Muscle layer of colon (tissue), 2 donors: ENCODE results near the gene LAPTM4A.

Experiments used
- H3K27ac ChIP-seq: one replicate; pipeline ENCODE4 v1.7.0; 2013; ENCODE audit warnings: low read depth, mild to moderate bottlenecking, low read length, moderate library complexity
- H3K27me3 ChIP-seq, 2 donors: one replicate each; pipeline ENCODE4 v1.7.0; 2013; ENCODE audit warnings: low read length in 2 of 2, mild to moderate bottlenecking in 2 of 2; ENCODE audit not compliant: insufficient read depth in 2 of 2, control insufficient read depth in 1 of 2
- H3K36me3 ChIP-seq: one replicate; pipeline ENCODE4 v1.7.0; 2013; ENCODE audit warnings: mild to moderate bottlenecking, low read length; ENCODE audit not compliant: insufficient read depth
- H3K4me1 ChIP-seq: one replicate; pipeline ENCODE4 v1.7.0; 2013; ENCODE audit warnings: mild to moderate bottlenecking, low read length; ENCODE audit not compliant: insufficient read depth
- H3K4me3 ChIP-seq, 2 donors: one replicate each; pipeline ENCODE4 v1.7.0; 2013; ENCODE audit warnings: low read length in 2 of 2, low read depth in 1 of 2, mild to moderate bottlenecking in 1 of 2, moderate library complexity in 1 of 2
- H3K9ac ChIP-seq: one replicate; pipeline ENCODE4 v1.7.0; 2013; ENCODE audit warnings: low read length
- H3K9me3 ChIP-seq: one replicate; pipeline ENCODE4 v1.7.0; 2013; ENCODE audit warnings: mild to moderate bottlenecking, low read length
- donor health status: abdominal sarcoma.
- donor health status: Adenocarcinoma of cecum.

Gene LAPTM4A

DNA sequence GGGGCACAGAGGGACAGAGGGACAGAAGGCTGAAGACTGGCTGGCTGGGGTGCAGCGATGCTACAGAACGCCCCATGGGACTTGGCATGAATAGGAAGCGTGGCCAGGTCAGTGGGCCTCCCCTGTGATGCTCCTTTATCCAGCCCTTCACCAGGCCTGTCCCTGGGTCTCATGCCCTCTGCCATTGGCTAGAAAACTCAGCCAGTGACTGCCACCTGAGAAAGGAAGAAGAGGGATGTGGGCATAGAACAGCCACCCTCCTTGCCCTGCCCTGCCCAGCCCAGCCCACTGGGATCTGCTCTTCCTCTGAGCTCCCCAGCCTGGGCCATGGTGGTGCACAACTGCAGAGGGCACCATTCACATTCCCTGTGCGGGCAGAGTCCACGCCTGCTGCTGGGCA is 10.5 kb upstream of the LAPTM4A start:
- H3K36me3 ChIP-seq = no peaks in the 10 kb centered on the region
- peaks cover 22% of the 10 kb centered on the region for H3K4me1 ChIP-seq
- peak overlapping the region; percentile 35 for H3K27ac ChIP-seq
- H3K9ac ChIP-seq = no peak overlapping the region
- H3K27me3 ChIP-seq = no peaks in the 10 kb centered on the region
- no peaks in the 10 kb centered on the region for H3K9me3 ChIP-seq
- H3K4me3 ChIP-seq = no peak overlapping the region

DNA sequence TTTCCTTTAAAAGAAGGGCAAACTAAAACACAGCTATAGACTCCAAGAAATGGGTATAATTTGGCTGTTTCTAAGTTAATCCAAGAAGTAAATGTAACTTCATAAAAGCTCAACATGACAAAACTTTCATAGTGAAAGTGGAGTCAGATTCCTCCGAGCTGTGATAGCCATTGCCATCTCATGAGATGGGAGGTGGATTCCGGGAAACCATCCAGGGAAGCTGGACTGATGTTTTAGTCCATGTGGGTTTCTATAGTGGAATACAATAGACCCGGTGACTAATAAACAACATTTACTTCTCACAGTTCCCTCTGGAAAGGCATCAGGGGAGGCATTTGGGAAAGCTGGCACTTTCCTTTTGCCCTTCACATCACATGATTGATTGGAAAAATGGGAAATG is 10.0 kb upstream of the LAPTM4A start:
- Histone ChIP-seq H3K4me3 (no peak overlapping the region), H3K9ac (no peak overlapping the region), H3K9me3 (no peaks in the 10 kb centered on the region), H3K4me1 (peaks cover 20% of the 10 kb centered on the region), H3K27me3 (no peaks in the 10 kb centered on the region), H3K36me3 (no peaks in the 10 kb centered on the region), H3K27ac (no peak overlapping the region)

DNA sequence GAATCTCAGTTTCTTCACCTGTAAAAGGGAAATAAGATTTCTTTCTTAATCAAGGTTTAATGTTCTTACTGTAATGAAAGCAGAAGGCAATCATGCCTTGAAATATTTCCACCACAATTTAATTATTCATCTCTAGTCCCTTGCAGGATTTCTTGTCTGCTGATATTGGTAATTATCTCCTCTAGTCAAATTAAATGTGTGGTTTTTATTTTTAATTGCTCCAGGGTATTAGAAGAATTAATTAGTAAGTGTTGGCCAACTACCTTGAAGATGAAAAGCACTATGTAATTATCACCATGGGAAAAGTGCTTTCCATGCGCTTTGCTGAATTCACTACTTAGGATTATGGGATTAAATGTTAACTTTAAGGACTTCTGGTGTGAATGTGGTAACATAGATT is 8.7 kb upstream of the LAPTM4A start:
- Histone ChIP-seq H3K9ac (no peak overlapping the region), H3K27ac (no peak overlapping the region), H3K4me3 (no peak overlapping the region), H3K4me1 (peaks cover 11% of the 10 kb centered on the region), H3K9me3 (no peaks in the 10 kb centered on the region), H3K27me3 (no peaks in the 10 kb centered on the region), H3K36me3 (no peaks in the 10 kb centered on the region)

DNA sequence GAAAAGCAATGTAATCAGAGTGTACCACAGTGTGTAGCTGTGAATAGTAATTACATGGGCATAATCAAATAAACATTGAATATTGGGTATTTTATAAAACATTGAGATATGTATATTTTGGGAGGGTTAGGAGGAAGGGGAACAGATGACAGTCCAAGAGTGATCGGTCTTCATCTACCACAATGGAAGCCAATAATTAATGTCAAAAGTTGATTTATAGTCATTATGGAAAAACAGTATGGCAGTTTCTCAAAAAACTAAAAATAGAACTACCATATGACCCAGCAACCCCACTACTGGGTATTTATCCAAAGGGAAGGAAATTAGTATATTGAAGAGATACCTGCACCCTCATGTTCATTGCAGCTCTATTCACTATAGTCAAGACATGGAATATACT is 5.8 kb upstream of the LAPTM4A start:
- Histone ChIP-seq H3K9ac (no peak overlapping the region), H3K4me3 (no peak overlapping the region), H3K27ac (no peak overlapping the region), H3K36me3 (no peaks in the 10 kb centered on the region), H3K27me3 (no peaks in the 10 kb centered on the region), H3K4me1 (peaks cover 11% of the 10 kb centered on the region), H3K9me3 (no peaks in the 10 kb centered on the region)

DNA sequence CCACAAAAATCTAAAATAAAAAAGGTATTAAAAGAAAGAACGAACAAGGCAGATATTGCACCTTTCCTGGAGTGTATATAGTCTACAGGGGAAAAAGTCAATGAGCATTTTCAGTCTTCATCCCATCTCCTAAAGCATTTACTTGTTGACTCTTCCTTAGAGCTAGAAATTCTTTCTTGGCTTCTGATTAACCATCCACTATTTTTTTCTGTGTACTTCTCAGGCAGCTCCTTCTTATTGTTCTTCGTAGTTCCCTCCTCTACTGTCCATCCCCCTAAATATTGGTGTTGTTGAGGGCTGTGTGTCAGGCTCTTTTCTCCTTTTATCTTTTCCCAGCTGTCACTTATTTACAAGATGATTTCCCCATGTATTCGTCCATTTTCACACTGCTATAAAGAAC is 3.5 kb upstream of the LAPTM4A start:
- peaks cover 8% of the 10 kb centered on the region for H3K4me1 ChIP-seq
- no peaks in the 10 kb centered on the region for H3K27me3 ChIP-seq
- no peak overlapping the region for H3K27ac ChIP-seq
- no peak overlapping the region for H3K4me3 ChIP-seq
- no peak overlapping the region for H3K9ac ChIP-seq
- H3K36me3 ChIP-seq = no peaks in the 10 kb centered on the region
- no peaks in the 10 kb centered on the region for H3K9me3 ChIP-seq

DNA sequence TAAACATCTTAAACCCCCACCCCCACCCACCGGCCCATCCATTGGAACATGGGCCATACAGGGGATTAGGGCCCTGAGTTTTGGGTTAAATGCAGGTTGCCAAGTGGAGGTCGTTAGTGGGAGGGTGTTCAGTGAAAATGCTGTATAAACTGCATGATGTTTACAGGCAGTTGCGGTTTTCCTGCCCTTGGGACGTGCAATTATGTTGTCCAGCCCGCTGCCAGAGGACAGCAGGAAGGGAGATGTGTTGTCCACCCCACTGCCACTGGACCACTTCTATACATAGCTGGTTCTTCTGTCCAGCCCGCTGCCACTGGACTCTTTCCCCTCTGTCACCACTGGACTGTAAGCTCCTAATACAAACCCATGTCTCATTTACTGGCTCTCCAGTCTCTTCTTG is 2.7 kb upstream of the LAPTM4A start:
- Histone ChIP-seq H3K4me1 (peaks cover 8% of the 10 kb centered on the region), H3K4me3 (no peak overlapping the region), H3K27me3 (no peaks in the 10 kb centered on the region), H3K36me3 (no peaks in the 10 kb centered on the region), H3K27ac (no peak overlapping the region), H3K9ac (no peak overlapping the region), H3K9me3 (no peaks in the 10 kb centered on the region)

DNA sequence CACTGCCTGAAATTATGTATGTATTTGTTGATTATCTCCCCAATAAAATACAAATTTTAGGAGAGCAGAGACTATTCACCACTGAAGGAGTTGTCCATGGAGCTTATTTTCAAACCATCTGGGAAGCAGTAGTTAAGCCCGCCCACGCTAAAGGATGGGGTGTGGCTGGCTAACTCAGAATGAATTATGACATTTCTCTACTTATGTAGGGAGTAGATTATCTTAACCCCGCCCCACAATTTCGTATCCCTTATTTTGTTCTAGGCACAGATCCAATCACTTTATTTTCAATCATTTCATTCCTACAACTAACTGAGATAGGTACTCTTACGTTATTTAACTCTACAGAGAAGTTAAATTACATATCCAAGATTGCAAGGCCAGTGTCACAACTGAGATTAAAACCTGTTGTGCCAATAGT is 1.4 kb upstream of the LAPTM4A start:
- Histone ChIP-seq H3K36me3 (no peaks in the 10 kb centered on the region), H3K9ac (peak overlapping the region; percentile 74), H3K27me3 (no peaks in the 10 kb centered on the region), H3K4me1 (peaks cover 20% of the 10 kb centered on the region), H3K4me3 (peak overlapping the region in 1 of 2 donors; percentile 67), H3K9me3 (no peaks in the 10 kb centered on the region), H3K27ac (peak overlapping the region; percentile 99)

DNA sequence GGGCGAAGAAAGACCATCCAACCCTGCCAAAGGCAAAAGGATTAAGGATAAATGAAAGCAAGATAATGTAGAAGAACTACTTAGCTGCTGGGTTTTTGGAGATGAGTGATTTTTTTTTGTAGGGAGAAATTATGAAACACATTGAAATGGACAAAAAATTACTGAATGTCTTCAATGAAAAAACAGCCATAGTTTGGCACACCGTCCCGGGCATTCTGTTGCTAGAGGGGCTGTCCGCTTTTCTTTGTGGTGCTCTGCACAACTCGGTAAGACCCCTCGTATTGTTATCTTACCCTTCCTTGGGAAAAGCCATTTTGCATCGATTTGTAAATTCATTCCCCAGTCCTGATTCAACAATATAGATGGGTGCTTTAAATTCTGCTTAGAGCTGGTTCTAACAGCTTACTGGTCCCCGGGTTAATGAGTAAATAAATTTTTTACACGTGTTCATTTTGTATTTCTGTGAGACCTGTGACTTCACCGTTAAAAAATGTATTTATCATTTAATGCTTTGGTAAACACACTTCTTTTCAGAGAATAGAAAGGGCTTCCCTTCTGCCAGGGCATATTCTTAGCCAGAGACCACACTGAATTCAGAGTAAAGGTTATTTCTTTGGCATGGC is 912 bp upstream of the LAPTM4A start:
- Histone ChIP-seq H3K4me3 (peak overlapping the region; percentile 67 to 100), H3K27ac (peak overlapping the region; percentile 99), H3K9ac (peak overlapping the region; percentile 74), H3K36me3 (no peaks in the 10 kb centered on the region), H3K4me1 (peaks cover 24% of the 10 kb centered on the region), H3K9me3 (no peaks in the 10 kb centered on the region), H3K27me3 (no peaks in the 10 kb centered on the region)

DNA sequence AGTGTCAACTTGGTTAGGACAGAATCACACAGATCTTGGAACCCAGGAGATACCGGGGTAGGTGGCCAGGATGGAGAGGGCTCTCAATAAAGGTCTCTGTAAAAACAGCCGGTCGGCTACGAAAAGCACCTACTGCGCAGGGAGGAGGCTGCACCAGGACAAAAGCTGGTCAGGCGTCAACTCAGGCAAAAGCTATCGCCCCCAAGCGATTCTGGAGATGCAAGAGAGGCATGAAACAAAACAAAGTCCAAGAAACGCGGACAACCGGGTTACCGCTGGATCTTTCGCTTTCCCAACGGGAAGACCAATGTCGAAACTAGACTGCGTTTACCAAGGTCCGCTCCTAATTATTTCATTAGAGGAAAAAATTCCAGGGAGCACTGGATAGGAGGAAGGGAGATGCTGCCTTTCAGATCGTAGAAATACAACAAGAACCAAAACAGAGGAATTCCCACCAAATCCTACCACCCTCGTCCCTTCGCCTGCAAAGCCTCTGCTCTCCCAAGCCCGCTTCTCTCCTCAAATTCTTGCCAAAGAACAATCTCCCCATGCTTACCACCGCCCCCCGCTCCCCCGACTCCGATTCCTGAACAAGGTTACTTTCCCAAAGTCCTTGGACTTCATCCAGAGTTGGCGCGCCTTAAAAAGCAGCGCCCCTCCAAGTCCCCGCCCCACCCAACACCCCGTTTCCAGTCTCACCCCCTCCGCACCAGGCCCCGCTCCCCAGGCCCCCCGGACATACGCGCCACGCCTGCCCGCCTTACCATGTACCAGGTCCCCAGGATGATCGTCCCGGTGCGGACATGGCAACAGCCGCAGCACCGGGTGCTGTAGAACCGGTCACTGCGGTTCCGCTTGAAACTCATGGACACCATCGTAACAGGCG is 539 bp downstream of the LAPTM4A start:
- peak overlapping the region; percentile 99 for H3K27ac ChIP-seq
- no peaks in the 10 kb centered on the region for H3K36me3 ChIP-seq
- H3K9me3 ChIP-seq = no peaks in the 10 kb centered on the region
- peak overlapping the region; percentile 95 for H3K9ac ChIP-seq
- no peaks in the 10 kb centered on the region for H3K27me3 ChIP-seq
- H3K4me3 ChIP-seq = peak overlapping the region; percentile 67 to 100
- H3K4me1 ChIP-seq = peaks cover 25% of the 10 kb centered on the region

DNA sequence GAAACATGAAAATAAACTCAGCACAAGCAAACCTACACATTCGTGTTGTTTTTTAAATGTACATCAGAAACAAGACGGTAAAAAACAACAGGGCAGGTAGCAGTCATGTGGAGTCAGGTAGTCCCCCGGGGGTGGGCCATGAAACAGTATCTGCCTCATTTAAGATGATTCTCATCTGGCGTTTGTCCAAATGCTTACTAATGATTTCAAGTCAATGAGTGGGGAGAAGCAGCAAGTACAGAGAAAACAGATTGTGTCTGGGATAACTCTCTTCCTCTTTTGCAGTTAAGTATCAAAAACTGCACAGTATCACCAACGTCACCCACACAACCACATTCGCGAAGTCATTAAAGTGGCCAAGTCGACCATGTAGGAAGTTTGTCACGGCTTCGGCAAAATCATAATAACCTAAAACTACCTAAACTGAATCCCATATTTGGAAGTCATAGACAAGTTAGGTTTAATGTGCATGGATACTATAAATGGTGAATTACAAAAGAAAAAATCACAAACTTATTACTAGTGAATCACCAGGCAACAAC is 1.3 kb downstream of the LAPTM4A start:
- peak overlapping the region; percentile 95 for H3K9ac ChIP-seq
- H3K4me1 ChIP-seq = peaks cover 32% of the 10 kb centered on the region
- H3K9me3 ChIP-seq = no peaks in the 10 kb centered on the region
- no peaks in the 10 kb centered on the region for H3K36me3 ChIP-seq
- no peaks in the 10 kb centered on the region for H3K27me3 ChIP-seq
- H3K4me3 ChIP-seq = peak overlapping the region; percentile 67 to 100
- peak overlapping the region; percentile 99 for H3K27ac ChIP-seq

DNA sequence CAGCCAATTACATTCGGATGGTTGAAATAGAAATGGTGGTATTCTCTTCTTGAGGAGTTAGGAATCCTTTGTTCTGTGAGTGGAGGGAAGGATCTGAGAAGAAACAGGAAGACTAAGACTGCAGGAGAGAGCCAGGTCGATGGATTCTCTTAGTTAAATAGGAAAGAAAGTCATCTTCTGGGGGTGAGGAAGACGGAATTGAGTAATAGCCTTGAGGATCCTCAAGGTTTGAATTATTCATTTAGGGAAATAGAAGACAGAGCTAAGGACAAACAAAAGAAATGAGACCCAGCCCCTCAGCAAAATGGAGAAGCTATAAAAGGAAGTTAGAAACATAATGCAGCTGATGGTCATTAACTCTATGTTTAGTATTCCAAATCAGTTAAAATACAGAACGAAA is 1.8 kb downstream of the LAPTM4A start:
- Histone ChIP-seq H3K9ac (peak overlapping the region; percentile 95), H3K4me3 (peak overlapping the region; percentile 67 to 100), H3K9me3 (no peaks in the 10 kb centered on the region), H3K4me1 (peaks cover 32% of the 10 kb centered on the region), H3K36me3 (no peaks in the 10 kb centered on the region), H3K27ac (peak overlapping the region; percentile 99), H3K27me3 (no peaks in the 10 kb centered on the region)
